HEK293 (cell line): Measurements from ENCODE around the gene LNX1.

Experiments
- GLI2 ChIP-seq: fragments of 450-650 bp; formaldehyde crosslinking; IDR thresholded peaks from 2 replicates; pipeline ENCODE4; 2017; ENCODE audit warnings: missing biosample characterization, missing genetic modification characterization, low read depth, borderline replicate concordance
- HOXC10 ChIP-seq: sonication (generic); formaldehyde crosslinking; IDR thresholded peaks from 2 replicates; pipeline ENCODE4 v1.8.1; 2023; ENCODE audit warnings: mild to moderate bottlenecking, missing genetic modification reagents
- ZNF10 ChIP-seq: fragments of 450-650 bp; formaldehyde crosslinking; IDR thresholded peaks from 2 replicates; pipeline ENCODE4 v1.5.1; 2017; ENCODE audit warnings: missing biosample characterization, missing genetic modification characterization
- ZNF416 ChIP-seq: fragments of 450-650 bp; formaldehyde crosslinking; IDR thresholded peaks from 2 replicates; pipeline ENCODE4 v1.5.1; 2016; ENCODE audit warnings: missing biosample characterization, missing genetic modification characterization
- ZNF555 ChIP-seq: fragments of 450-650 bp; formaldehyde crosslinking; conservative IDR thresholded peaks from 2 replicates; pipeline ENCODE4 v1.5.1; 2017; ENCODE audit warnings: missing biosample characterization, mild to moderate bottlenecking, missing genetic modification characterization, inconsistent platforms
- ZNF558 ChIP-seq: fragments of 450-650 bp; formaldehyde crosslinking; IDR thresholded peaks from 2 replicates; pipeline ENCODE4 v1.5.1; 2016; ENCODE audit warnings: missing biosample characterization, missing genetic modification characterization
- ZNF560 ChIP-seq: fragments of 450-650 bp; formaldehyde crosslinking; IDR thresholded peaks from 2 replicates; pipeline ENCODE4 v1.5.1; 2017; ENCODE audit warnings: missing biosample characterization, missing genetic modification characterization, borderline replicate concordance
- TF ChIP-seq, protein P1 (sequence below): fragments of 450-650 bp; formaldehyde crosslinking; IDR thresholded peaks from 2 replicates; pipeline ENCODE4 v1.5.1; 2016; ENCODE audit warnings: missing biosample characterization, missing genetic modification characterization
- TF ChIP-seq, protein P2 (sequence below): fragments of 450-650 bp; formaldehyde crosslinking; IDR thresholded peaks from 2 replicates; pipeline ENCODE4 v1.5.1; 2016; ENCODE audit warnings: missing biosample characterization, missing genetic modification characterization
- TF ChIP-seq, protein P3 (sequence below): fragments of 450-650 bp; formaldehyde crosslinking; IDR thresholded peaks from 2 replicates; pipeline ENCODE4 v1.5.1; 2016; ENCODE audit warnings: missing biosample characterization, missing genetic modification characterization
- TF ChIP-seq, protein P4 (sequence below): fragments of 450-650 bp; formaldehyde crosslinking; IDR thresholded peaks from 2 replicates; pipeline ENCODE4 v1.5.1; 2016; ENCODE audit warnings: missing biosample characterization, missing genetic modification characterization
- TF ChIP-seq, protein P5 (sequence below): sonication (generic); formaldehyde crosslinking; IDR thresholded peaks from 2 replicates; pipeline ENCODE4 v1.8.1; 2022; ENCODE audit warnings: mild to moderate bottlenecking, moderate library complexity, missing genetic modification reagents
- TF ChIP-seq, protein P6 (sequence below): fragments of 450-650 bp; formaldehyde crosslinking; IDR thresholded peaks from 2 replicates; pipeline ENCODE4 v1.5.1; 2016; ENCODE audit warnings: missing biosample characterization, missing genetic modification characterization

DNA sequence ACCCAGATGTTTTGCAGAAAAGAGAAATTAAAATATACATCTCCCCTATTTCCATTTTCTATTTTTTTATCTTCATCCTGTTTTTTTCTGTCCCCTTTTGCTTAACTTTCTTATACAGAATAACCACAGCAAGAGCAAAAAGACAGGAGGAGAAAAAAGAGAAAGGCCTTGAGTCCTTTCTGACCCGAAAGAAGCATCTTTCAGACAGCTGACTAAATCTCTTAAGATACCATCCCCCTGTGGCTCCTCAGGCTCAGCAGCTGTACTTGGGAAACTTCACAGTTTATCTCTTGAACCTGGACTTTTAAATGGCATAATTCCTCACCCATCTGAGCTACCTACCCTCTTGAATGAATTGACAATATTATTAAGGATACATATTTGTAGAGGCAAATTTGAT lies 113.7 kb downstream of the LNX1 start:
- TF ChIP-seq HOXC10 (CRISPR knock-in tag) (no peak), ZNF560 (no peak), ZNF416 (tag by site-specific recombination) (no peak), ZNF558 (no peak), ZNF555 (tag by site-specific recombination) (no peak), ZNF10 (no peak), GLI2 (tag by site-specific recombination) (no peak)
- TF ChIP-seq, protein P1, sequence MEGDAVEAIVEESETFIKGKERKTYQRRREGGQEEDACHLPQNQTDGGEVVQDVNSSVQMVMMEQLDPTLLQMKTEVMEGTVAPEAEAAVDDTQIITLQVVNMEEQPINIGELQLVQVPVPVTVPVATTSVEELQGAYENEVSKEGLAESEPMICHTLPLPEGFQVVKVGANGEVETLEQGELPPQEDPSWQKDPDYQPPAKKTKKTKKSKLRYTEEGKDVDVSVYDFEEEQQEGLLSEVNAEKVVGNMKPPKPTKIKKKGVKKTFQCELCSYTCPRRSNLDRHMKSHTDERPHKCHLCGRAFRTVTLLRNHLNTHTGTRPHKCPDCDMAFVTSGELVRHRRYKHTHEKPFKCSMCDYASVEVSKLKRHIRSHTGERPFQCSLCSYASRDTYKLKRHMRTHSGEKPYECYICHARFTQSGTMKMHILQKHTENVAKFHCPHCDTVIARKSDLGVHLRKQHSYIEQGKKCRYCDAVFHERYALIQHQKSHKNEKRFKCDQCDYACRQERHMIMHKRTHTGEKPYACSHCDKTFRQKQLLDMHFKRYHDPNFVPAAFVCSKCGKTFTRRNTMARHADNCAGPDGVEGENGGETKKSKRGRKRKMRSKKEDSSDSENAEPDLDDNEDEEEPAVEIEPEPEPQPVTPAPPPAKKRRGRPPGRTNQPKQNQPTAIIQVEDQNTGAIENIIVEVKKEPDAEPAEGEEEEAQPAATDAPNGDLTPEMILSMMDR (tag by site-specific recombination): no peak
- TF ChIP-seq, protein P2, sequence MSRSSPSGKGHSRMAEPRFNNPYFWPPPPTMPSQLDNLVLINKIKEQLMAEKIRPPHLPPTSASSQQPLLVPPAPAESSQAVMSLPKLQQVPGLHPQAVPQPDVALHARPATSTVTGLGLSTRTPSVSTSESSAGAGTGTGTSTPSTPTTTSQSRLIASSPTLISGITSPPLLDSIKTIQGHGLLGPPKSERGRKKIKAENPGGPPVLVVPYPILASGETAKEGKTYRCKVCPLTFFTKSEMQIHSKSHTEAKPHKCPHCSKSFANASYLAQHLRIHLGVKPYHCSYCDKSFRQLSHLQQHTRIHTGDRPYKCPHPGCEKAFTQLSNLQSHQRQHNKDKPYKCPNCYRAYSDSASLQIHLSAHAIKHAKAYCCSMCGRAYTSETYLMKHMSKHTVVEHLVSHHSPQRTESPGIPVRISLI (tag by site-specific recombination): no peak
- TF ChIP-seq, protein P3, sequence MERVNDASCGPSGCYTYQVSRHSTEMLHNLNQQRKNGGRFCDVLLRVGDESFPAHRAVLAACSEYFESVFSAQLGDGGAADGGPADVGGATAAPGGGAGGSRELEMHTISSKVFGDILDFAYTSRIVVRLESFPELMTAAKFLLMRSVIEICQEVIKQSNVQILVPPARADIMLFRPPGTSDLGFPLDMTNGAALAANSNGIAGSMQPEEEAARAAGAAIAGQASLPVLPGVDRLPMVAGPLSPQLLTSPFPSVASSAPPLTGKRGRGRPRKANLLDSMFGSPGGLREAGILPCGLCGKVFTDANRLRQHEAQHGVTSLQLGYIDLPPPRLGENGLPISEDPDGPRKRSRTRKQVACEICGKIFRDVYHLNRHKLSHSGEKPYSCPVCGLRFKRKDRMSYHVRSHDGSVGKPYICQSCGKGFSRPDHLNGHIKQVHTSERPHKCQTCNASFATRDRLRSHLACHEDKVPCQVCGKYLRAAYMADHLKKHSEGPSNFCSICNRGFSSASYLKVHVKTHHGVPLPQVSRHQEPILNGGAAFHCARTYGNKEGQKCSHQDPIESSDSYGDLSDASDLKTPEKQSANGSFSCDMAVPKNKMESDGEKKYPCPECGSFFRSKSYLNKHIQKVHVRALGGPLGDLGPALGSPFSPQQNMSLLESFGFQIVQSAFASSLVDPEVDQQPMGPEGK: no peak
- TF ChIP-seq, protein P4, sequence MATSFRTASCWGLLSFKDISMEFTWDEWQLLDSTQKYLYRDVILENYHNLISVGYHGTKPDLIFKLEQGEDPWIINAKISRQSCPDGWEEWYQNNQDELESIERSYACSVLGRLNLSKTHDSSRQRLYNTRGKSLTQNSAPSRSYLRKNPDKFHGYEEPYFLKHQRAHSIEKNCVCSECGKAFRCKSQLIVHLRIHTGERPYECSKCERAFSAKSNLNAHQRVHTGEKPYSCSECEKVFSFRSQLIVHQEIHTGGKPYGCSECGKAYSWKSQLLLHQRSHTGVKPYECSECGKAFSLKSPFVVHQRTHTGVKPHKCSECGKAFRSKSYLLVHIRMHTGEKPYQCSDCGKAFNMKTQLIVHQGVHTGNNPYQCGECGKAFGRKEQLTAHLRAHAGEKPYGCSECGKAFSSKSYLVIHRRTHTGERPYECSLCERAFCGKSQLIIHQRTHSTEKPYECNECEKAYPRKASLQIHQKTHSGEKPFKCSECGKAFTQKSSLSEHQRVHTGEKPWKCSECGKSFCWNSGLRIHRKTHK: no peak
- TF ChIP-seq, protein P5, sequence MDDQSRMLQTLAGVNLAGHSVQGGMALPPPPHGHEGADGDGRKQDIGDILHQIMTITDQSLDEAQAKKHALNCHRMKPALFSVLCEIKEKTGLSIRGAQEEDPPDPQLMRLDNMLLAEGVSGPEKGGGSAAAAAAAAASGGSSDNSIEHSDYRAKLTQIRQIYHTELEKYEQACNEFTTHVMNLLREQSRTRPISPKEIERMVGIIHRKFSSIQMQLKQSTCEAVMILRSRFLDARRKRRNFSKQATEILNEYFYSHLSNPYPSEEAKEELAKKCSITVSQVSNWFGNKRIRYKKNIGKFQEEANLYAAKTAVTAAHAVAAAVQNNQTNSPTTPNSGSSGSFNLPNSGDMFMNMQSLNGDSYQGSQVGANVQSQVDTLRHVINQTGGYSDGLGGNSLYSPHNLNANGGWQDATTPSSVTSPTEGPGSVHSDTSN (CRISPR knock-in tag): no peak
- TF ChIP-seq, protein P6, sequence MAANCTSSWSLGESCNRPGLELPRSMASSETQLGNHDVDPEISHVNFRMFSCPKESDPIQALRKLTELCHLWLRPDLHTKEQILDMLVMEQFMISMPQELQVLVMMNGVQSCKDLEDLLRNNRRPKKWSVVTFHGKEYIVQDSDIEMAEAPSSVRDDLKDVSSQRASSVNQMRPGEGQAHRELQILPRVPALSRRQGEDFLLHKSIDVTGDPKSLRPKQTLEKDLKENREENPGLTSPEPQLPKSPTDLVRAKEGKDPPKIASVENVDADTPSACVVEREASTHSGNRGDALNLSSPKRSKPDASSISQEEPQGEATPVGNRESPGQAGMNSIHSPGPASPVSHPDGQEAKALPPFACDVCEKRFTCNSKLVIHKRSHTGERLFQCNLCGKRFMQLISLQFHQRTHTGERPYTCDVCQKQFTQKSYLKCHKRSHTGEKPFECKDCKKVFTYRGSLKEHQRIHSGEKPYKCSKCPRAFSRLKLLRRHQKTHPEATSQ (tag by site-specific recombination): no peak
